Retina (tissue), 1 donor: ENCODE measurements around the gene GRIN2A.

Experiments used
- DNase-seq: peaks from one replicate; pipeline ENCODE4 v3.0.0-alpha.2; 2016

Gene GRIN2A

DNA sequence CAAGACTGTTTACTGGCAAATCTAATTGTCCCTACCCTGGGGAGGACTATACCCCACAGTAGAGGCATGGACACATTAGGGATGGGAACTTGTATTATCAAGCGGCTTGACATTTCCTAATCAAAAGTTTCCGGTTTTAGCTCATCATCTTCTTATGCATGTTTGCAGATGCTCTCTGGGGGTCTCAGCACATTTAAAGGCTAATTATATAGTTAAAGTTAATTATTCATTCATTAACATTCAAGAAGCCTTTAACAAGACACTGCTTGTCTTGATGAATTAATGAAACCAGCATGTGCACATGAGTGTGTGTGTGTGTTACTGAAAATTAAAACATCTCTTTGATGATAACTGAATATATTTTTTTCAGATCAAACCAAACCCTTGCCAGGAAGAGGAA is 377.1 kb downstream of the GRIN2A start:
- no peak for DNase-seq

DNA sequence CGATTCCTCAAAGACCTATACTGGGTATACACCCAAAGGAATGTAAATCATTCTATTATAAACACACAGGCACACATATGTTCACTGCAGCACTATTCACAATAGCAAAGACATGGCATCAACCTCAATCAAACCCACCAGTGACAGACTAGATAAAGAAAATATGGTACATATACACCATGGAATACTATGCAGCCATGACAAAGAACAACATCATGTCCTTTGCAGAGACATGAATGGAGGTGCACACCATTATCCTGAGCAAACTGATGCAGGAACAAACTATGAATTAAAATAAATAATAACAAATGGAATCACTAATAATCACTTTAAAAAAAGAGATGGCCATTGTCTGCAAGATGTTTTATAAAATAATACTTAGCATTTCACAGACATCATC is 380.1 kb downstream of the GRIN2A start:
- no peak for DNase-seq

GRCh38 chr16:9801651-9802050 is 380.6 kb downstream of the GRIN2A start:
- no peak for DNase-seq

- DNase-seq = no peak
These were observed 382.0 kb downstream of the GRIN2A start for GRCh38 chr16:9800186-9800738.

- no peak for DNase-seq
These were observed 383.2 kb downstream of the GRIN2A start for GRCh38 chr16:9798952-9799580.

GRCh38 chr16:9798474-9798873 is 383.8 kb downstream of the GRIN2A start:
- DNase-seq = no peak

DNA sequence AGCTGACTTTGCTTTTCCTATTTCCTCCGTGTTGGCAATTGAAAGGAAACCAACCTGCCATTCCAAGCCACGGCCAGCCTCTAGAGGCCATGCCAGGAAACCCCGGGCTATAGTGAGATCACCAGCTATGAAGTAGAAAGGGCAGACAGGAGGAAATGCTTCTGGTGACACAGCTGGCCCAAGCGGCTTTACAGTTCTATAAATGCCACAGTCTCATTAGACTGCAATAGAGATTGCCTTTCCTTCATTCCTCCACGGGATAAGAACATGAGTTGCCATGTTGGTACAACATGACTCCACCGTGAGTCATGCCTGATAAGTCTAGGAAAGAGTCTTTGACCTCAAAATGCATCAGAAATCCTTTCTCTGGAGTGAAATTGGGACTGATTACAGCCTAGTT is 384.9 kb downstream of the GRIN2A start:
- DNase-seq = no peak

GRCh38 chr16:9793623-9794022 is 388.6 kb downstream of the GRIN2A start:
- no peak for DNase-seq

- peak; percentile 92 for DNase-seq
These were observed 390.7 kb downstream of the GRIN2A start for GRCh38 chr16:9791556-9791955.

- no peak for DNase-seq
These were observed 392.0 kb downstream of the GRIN2A start for GRCh38 chr16:9790199-9790598.

GRCh38 chr16:9787717-9788116 is 394.5 kb downstream of the GRIN2A start:
- no peak for DNase-seq

GRCh38 chr16:9780831-9781230 is 401.4 kb downstream of the GRIN2A start:
- no peak for DNase-seq

DNA sequence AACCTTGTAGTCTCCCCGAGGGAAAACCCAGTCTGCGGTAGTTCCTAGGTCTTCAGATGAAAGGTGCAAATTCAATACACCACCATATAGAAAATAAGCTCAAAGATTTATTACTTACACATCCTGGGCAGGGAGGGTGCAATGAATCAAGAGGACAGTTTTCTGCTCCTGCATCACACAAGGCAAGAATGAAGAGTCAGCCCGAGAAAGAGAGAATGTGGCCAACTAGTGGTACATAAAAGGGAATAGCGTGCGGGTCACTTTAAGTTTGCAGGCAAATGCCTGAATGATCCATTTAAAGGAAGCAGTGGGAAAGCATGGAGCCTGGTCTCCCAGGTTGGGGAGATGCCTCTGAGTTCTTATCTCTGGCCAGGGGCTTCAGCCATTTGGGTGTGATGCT is 403.4 kb downstream of the GRIN2A start:
- DNase-seq = no peak

DNA sequence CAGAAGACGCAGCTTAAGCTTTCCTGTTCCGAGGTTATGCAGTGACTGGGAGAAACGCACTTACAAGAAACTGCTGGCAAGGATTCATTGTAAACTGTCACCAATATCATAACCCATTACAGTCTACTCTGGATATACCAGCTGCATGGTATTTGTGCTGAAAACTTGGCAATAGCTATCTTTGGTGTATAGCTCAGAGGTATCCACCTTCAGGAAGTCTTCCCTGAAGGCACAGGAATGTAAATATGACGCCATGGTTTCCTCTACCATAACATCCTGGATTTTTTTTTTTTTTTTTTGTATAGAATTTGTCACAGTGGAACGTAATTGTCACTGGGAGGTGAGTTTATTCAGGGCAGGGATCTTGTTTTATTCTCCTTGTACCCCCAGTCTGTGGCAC is 406.2 kb downstream of the GRIN2A start:
- DNase-seq = no peak

DNA sequence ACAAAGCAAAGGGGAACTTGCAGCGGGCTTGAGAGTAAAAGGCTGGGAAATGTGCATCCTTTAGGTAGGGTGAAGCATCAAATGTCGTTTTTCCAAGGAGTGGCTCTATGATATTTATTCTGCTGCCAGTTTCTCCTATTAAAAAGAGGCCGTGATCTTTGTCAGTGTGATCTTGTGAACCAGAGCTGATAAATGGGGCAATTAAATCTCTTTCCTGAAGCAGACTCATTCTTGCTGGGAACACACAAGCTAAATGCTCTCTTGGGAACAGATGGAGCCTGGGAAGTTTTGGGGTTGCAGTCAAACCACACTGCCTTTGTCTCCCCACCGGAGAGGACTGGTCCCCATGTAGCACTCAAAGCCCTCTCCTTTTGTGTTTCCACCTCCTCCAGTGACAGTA is 408.9 kb downstream of the GRIN2A start:
- DNase-seq = no peak

DNA sequence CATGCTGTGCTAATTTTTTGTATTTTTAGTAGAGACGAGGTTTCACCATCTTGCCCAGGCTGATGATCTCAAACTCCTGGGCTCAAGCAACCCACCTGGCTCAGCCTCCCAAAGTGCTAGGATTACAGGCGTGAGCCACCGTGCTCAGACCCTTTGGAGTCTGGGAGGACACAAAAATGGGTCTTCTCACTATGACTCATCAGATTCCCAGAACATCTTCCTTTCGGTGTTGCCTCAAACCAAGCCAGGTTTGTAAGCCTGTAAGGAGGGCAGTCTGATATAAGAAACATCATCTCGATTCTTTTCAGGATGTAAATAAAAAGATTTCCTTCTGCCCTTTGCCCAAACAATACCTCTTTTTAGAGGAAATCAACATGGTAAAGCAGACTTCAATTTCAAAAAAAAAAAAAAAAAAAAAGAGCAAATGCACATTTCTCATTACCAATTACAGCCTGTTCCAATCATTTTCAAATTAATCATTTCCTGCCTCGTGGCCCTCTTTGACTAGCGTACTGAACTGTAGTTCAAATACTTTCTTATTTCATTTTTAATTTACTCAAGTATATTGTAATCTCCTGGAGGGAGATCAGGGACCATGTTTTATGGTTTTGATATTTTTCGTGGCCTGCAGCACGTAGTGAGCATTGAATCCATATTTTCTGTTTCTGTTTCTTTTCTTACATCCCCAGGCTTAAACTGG is 409.6 kb downstream of the GRIN2A start:
- DNase-seq = no peak

DNA sequence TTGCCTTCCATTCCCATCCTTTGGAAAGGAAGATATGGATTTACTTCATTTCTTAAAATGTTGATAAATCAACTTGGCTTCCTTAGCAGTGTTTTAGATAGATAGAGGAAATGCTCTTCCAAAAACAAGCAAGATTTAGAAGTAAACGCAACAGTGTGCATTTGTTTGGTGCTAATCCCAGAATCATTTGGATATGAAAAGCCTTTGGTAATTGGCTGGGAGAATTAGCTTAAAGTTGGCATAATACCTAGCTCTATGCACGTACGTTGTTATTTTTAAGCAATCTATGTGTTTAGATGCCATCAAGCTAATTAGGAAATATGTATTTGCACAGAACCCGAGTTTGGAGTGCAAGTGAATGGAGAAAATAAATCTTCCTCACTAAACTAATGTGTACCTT is 415.3 kb downstream of the GRIN2A start:
- no peak for DNase-seq

- DNase-seq = no peak
These were observed 418.7 kb downstream of the GRIN2A start for GRCh38 chr16:9763505-9763904.

DNA sequence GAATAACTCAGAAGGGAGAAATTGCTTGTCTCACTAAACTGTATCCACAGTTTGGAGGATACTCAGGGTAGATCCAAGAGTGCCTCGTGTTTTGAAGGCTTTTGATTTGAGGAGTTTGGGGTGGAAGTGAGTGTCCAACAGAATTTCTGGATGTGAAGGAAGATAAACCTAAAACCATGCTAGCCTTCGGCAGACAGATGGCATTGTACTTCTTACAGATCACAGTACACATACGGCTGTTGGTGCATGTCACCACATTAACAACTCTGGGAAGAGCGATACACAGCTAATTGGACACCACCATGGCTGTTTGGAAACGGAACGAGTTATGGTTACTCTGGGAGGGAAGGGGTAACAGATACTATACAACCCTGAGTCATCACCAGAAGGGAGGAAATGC is 420.4 kb downstream of the GRIN2A start:
- DNase-seq = no peak

GRCh38 chr16:9757687-9758086 is 424.5 kb downstream of the GRIN2A start:
- DNase-seq = no peak

DNA sequence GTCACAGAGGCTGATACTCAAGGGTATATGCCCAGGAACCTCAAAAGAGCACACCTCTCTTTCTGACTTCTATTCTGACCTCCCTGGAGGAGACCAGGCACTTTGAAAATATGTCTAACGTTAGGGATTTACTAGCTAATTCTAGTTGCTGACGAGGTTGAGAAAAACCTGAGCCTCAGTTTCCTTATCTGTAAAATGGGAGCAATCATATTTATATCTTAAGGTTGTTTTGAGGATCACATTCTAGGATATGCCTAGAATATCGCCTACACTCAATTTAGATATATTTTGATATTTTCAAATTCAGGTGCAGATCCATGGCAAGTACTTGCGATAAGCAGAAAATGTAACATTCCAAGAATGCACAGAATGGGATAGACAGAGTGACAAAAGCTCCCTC is 425.8 kb downstream of the GRIN2A start:
- DNase-seq = no peak

DNA sequence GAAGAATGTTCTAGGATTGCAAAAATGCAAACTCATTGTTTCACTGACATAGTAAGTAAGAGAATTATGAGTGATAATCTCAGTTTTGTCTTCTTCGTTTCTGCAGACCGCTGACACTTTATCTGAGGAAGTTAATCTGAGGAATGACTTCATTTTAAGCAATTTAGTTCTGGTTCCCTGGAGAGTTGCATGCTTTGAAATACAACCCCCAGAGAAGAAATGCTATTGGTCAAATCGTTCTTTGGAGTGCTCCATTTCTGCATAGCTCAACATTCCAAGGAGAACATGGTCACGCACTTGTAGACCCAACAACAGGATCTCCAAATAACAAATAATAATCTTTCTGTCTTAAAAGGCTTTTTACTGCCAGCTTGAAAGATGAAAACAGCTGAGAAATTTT is 427.1 kb downstream of the GRIN2A start:
- DNase-seq = no peak

- DNase-seq = no peak
These were observed 440.5 kb downstream of the GRIN2A start for GRCh38 chr16:9741776-9742175.

DNA sequence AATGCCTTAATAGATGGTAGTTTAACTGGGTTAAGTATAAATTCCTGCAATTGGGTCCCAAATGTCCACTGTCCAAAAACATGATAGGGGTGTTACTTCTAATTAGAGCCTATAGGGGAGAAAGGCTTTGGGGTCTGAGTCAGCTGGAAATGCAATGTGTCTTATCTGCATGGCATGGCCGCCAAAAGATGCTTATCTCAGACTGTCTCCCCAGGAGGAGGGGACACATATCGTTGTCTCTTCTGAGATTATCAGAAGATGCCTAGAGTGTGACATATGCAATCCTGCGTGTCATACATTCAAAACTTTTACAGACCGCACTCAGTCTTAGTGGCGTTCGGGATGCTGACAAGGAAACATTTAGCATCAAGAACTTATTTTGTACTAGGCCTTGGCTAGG is 442.9 kb downstream of the GRIN2A start:
- no peak for DNase-seq

DNA sequence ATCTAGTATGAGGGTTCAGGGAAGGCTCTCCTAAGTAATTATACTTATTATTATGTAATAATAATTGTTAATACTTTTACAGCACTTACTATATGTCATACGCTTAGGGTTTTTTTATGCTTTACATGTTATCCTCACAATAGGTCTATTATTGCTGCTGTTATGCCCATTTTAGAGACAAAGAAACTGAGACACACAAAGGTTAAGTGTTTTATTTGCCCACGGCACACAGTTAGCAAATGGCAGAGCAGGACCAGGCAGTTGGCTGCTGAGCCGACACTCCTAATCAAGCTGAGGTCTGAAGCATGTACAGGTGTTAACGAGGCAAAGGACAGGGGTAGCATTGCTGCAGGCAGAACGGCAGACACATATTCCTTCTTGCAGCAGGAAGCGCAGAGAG is 443.5 kb downstream of the GRIN2A start:
- no peak for DNase-seq
